ENCODE data around the gene CYB5A.
"Not testable (repeated sequence)": the region's sequence is repeated elsewhere in the genome, so short reads cannot be mapped to it uniquely, and the experiment has no call there.

Gene CYB5A

GRCh38 chr18:74299162-74299561 is 7.4 kb upstream of the CYB5A start:
- no peak for DNase-seq (ENCODE audit: low read depth in 2 of 3, low spot score in 1 of 3)

GRCh38 chr18:74294526-74294925 is 2.8 kb upstream of the CYB5A start:
- no peak for DNase-seq (ENCODE audit: low read depth in 2 of 3, low spot score in 1 of 3)

GRCh38 chr18:74292982-74293381 is 1.2 kb upstream of the CYB5A start:
- DNase-seq (ENCODE audit: low read depth in 2 of 3, low spot score in 1 of 3), result not testable (repeated sequence)

- no peak for DNase-seq (ENCODE audit: low read depth in 2 of 3, low spot score in 1 of 3)
These were observed 737 bp upstream of the CYB5A start for GRCh38 chr18:74292541-74292858.

- no peak for DNase-seq (ENCODE audit: low read depth in 2 of 3, low spot score in 1 of 3)
These were observed 342 bp downstream of the CYB5A start for GRCh38 chr18:74291472-74291770.

- DNase-seq (ENCODE audit: low read depth in 2 of 3, low spot score in 1 of 3), result no peak
These were observed 830 bp downstream of the CYB5A start for GRCh38 chr18:74290794-74291471.

- DNase-seq (ENCODE audit: low read depth in 2 of 3, low spot score in 1 of 3), result no peak
These were observed 1.7 kb downstream of the CYB5A start for GRCh38 chr18:74290021-74290420.

- no peak for DNase-seq (ENCODE audit: low read depth in 2 of 3, low spot score in 1 of 3)
These were observed 2.6 kb downstream of the CYB5A start for GRCh38 chr18:74289137-74289536.

- no peak for DNase-seq (ENCODE audit: low read depth in 2 of 3, low spot score in 1 of 3)
These were observed 3.0 kb downstream of the CYB5A start for GRCh38 chr18:74288730-74289129.

- DNase-seq (ENCODE audit: low read depth in 2 of 3, low spot score in 1 of 3), result no peak
These were observed 3.7 kb downstream of the CYB5A start for GRCh38 chr18:74288041-74288440.

- no peak for DNase-seq (ENCODE audit: low read depth in 2 of 3, low spot score in 1 of 3)
These were observed 4.9 kb downstream of the CYB5A start for GRCh38 chr18:74286856-74287255.

GRCh38 chr18:74286106-74286855 is 5.5 kb downstream of the CYB5A start:
- no peak for DNase-seq (ENCODE audit: low read depth in 2 of 3, low spot score in 1 of 3)

GRCh38 chr18:74285583-74285982 is 6.2 kb downstream of the CYB5A start:
- not testable (repeated sequence) for DNase-seq (ENCODE audit: low read depth in 2 of 3, low spot score in 1 of 3)

GRCh38 chr18:74284980-74285355 is 6.8 kb downstream of the CYB5A start:
- DNase-seq (ENCODE audit: low read depth in 2 of 3, low spot score in 1 of 3), result no peak

GRCh38 chr18:74284191-74284979 is 7.4 kb downstream of the CYB5A start:
- DNase-seq (ENCODE audit: low read depth in 2 of 3, low spot score in 1 of 3), result no peak

- no peak for DNase-seq (ENCODE audit: low read depth in 2 of 3, low spot score in 1 of 3)
These were observed 8.1 kb downstream of the CYB5A start for GRCh38 chr18:74283646-74284045.

GRCh38 chr18:74282755-74283554 is 8.8 kb downstream of the CYB5A start:
- DNase-seq (ENCODE audit: low read depth in 2 of 3, low spot score in 1 of 3), result no peak

GRCh38 chr18:74281980-74282754 is 9.6 kb downstream of the CYB5A start:
- DNase-seq (ENCODE audit: low read depth in 2 of 3, low spot score in 1 of 3), result no peak

GRCh38 chr18:74281011-74281979 is 10.5 kb downstream of the CYB5A start:
- no peak for DNase-seq (ENCODE audit: low read depth in 2 of 3, low spot score in 1 of 3)

GRCh38 chr18:74278983-74279382 is 12.8 kb downstream of the CYB5A start:
- no peak for DNase-seq (ENCODE audit: low read depth in 2 of 3, low spot score in 1 of 3)
